GM19372 (cell line): ENCODE data around the gene CCDC188.
"Not testable (repeated sequence)": the region's sequence is repeated elsewhere in the genome, so short reads cannot be mapped to it uniquely, and the experiment has no call there.

Experiments
- ATAC-seq: cut with Tn5 transposase; IDR thresholded peaks from one replicate; pipeline ENCODE4 v1.9.1; 2021; ENCODE audit warnings: mild to moderate bottlenecking, low read depth, moderate library complexity; ENCODE audit not compliant: unreplicated experiment

CCDC188 gene

DNA sequence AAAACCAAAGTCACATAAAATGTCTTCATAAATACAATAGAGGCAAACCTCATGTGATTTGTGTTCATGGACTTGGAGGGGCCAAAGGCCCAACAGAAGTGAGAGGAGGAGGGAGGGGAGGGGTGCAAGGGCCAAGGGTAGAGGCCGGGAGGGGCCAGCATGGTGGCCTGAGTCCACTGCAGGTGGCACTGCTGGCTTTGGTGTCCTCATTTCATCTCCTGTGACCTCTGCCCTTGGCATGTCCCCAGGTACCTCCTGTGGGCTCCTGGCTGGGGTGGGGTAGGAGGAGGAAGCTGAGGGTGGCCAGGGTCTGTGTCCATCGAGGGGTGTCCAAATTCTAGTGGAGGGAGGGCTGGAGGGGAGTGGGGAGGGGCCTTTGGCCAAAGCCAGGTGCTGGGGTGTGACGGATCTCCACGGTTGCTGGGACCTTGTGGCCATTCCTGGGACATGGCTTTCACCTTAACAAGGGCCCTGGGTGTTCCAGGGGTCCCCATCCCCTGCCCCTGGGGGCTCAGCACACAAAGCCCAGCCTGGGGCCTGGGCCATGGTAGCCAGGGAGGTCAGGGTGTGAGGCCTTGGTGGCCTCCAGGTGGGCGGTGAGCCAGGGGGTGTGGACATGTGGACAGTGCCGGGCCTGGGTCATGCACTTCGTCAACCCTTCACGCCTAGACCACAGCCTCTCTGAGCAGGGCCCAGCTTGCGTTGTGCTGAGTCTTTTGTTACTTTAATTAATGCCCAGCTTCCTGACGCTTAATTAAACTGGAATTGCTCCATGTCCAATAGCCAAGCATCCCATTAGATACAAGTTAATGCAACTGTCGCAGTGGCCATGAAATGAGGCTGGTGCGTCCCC is 20.7 kb upstream of the CCDC188 start:
- ATAC-seq: no peak

DNA sequence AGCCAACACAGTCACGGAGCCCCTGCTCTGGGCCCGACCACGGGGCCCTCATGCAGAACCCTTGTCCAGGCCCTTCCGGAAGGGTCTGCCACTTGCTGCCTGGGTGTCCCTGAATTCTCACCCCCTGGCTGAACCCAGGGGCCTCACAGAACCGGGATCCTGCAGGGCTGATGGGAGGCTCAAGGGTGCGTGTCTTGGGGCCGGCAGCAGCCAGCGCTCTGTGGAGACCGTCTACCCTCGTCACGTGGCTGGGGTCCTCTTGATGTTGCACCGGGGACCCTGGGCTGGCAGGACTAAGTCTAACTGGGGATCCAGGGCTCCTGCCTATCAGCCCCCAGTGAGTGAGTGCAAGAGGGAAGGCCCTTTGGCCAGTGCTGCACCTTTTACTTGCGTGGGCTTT is 19.3 kb upstream of the CCDC188 start:
- no peak for ATAC-seq

DNA sequence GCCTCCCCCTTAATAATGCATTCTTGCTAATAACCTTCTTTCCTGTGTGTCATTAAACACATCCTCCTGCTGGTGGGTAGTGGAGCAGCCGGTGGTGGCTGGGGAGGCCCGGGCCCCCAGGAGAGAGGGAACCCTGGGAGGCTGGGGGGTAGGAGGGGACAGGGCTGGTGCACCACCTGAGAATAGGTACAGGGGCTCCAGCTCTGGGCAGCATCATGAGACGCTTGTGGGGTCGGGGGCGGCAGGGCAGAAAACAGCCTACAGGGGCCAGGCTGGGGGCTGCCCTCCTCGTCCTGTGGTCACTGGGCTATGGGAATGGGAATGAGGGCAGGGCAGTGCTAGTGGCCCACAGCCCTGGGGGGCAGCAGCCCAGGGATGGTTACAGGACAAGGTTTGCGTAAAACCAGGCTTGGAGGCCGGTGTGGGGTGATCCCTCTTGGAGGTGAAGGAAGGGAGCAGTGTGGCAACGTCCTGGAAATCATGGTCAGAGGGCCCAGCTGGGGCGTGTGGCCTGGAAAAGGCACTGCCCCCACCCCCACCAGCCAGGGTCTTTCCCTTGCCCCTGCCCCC is 18.5 kb upstream of the CCDC188 start:
- ATAC-seq: no peak

DNA sequence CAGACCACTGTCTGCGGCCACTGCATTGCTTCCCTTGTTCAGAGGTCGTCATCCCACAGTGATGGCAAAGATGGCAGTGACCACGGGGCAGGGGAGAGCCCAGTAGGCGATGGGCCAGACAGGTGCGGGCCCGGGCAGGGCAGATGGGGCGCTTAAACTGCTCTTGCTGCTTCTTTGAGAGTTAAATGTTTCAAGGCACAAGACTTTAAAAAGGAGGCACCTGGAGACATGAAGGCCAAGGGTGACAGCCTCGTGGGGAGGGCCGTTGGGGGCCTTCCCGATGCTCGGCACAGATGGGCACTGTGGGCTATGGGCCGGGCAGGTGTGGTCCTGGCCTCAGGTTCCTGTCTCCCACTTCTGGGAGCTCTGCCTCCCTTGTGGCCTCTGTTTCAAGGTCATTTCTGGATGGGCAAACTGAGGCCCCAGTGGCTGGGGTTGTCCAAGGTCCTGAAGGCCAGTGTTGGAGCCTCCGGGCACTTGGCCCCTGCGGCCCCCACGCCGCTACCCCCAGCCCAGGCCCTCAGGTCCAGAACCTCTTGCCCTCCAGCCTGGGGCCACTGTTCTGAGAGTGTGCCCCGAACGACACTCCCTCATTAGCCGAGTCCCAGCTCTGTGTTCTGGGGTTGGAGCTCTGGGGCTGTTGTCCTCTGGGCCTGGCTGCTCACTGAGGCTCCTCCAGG is 16.9 kb upstream of the CCDC188 start:
- no peak for ATAC-seq

DNA sequence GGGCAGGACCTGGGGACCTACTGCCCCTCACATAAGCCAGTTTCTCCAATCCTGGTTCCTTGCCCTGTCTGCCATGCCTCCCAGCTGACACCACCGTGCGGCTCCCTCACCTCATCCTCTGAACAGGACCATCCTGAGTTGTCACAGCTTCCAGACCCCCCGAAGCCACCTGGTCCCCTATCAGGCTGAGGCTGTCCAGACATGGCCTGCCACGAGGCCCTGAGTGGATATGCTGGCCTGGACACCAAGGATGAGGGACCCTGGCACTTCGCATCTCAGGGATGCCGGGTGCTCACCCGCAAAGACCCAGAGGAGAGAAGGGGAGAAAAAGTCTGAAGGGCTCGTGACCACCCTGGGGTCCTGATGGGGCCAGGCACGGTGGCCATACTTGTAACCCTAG is 15.8 kb upstream of the CCDC188 start:
- ATAC-seq: no peak

DNA sequence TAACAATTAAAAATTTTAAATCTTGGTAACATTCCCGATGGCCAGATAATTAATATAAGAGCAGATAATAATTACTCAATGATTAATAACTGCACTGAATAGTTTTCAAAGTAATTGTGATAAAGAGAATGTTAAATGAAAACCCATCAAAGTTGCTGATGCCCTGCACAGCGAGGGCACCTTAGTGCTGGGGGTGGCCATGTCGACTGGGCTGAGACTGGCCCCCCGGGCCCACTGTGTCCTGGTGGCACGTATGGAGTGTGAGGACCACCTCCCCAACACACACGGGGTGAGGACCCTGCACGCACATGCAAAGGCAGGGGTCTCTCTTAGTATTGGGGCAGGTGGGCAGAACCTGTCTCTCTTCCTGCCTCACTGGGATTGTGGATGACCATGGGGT is 15.1 kb upstream of the CCDC188 start:
- ATAC-seq: no peak

DNA sequence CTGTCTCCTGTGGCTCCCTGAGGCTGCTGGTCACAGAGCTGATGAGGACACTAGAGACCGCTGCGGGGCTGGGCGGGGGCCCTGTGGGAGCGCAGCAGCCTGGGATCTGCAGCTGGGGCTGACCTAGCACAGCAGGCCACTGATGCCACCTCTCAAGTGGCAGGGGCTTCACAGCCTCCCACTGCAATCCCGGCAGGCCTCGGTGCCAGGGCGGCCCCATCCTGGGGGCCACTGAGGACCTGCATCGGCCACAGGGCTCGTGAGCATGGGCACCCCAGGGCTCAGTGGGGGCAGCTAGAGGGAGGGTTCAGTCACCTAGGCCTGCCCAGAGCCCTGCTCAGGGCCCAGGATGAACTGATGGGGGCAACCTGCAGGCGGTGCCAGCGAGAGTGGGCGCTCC is 14.6 kb upstream of the CCDC188 start:
- ATAC-seq: no peak

DNA sequence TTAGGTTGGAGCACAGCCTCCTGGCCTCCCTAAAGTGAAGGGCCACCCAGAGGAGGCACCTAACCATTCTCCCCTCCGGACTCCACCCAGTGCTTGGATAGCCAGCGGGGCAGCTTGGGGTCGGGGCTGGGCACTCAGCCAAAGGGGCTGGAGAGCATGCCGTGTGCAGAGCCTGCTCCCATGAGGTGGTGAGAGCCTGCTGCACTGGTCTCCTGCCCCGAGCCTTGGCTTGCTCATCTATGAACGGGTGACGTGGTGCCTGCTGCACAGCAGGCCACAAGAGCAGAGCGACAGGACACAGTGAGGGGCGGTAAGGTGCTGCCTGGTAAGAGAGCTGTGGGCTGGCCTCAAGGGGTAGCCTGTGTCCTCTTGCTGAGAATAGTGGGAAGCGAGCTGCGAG is 14.0 kb upstream of the CCDC188 start:
- no peak for ATAC-seq

DNA sequence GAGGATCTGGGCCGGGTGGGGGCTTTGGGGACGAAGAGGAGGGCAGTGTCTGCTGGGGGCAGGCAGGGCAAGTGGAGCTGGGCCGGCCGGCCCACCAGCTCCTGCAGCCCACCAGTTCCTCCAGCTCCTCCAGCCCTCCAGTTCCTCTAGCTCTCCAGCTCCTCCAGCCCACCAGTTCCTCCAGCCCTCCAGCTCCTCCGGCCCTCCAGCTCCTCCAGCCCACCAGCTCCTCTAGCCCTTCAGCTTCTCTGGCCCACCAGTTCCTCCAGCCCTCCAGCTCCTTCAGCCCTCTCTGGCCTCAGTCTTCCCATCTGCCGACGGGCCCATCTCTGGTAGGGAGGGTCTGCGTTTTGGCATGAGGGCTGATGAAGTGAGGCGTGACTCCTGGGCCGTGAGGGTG is 9.2 kb upstream of the CCDC188 start:
- no peak for ATAC-seq

DNA sequence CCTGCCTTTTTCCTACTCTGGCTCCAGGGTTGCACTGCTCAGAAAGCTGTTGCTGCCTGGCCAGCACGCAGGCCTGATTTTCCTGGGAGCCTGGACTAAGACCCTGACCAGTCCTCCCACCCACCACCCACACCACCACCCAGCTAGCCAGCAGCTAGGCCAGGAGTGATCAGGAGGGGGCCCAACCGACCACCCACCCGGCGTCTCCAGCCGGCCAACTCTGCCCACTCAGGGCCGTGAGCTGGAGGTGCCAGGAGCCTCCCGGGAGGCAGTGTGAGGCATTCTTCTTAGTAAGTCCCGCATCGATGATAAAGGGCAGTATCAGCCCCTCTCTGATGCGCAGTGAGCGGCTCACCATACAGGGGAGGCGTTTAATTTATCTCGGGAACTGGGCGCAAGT is 8.7 kb upstream of the CCDC188 start:
- not testable (repeated sequence) for ATAC-seq

DNA sequence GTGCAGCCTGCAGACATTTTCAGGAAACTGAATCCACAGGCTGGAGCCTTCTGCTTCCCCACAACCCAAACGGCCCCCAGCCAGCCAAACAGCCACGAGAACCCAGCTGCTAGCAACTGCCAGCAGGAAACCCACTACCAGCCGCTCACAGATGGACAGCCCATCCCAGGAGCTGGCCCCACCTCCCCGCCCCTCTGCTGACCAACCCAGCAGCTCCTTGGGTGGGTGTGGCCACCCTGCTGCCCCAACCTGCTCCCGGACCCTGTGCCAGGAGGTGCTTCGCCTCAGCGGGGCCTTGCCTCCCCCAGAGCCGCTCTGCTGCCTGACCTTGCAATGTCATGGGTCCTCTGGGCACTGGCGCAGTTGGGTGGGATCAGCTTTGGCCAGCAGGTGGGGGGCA is 8.2 kb upstream of the CCDC188 start:
- no peak for ATAC-seq

DNA sequence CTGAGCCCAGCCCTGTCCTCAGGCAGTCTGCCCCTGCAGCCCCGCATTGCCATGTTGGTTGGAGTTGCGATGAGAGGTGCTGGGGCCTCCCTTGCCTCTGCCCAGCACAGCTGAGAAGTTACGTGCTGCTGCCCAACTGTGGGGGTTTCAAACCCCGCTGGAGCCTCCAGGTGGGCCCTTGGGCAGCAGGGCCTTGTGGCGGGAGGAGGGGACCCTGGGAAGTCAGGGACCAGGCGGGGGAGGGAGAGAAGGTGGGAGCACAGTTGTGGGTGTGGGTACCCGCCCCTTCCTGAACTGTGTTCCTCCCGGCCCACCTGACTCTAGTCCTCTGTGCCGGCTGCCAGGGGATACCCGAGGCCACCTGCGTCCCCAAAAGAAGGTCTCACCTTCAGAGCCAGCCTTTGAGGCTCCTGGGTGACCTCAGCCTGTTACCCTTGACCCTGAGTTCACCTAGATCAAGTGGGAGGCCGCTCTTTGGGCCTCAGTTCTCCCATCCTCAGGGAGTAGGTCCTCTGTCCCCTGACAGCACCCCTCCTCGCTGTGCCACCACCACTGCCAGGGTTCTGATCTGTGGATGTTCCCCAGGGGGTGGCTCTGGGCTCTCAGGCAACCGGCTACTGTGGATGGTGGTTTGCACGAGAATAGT is 7.7 kb upstream of the CCDC188 start:
- ATAC-seq: no peak

DNA sequence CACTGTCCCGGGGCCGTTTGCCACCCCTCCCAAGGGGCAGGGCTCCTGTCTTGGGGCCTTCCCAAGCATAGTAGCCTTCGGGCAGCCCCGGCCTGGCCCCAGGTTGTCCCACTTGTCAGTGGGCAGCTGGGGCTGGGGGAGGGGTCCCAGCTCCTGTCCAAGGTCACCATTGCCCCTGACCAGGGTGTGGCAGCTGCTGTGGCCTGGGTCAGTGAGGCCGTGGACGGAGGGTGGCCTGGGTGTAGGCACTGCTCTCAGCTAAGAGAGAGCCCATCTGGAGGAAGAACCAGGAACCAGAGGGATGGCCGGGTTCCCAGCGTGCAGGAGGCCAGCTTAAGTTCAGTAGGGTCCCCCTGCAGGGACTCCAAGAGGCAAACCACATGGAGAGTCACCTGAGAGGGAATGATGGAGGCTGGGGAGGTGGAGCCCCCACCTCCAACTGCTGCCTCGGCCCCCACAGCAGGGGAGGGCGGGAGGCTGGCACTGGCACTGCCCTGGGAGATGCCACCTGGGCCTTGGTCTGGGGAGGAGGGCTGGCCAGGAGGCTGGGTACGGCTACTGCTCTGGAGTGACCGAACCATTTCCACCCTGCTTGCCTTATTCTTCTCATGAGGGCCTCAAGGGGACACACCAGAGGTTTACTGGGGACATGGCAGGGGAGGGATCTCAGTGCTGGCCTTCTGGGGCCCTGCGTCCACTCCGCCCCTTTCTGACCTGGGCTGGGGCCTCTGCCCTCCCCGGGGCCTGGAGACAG is 6.8 kb upstream of the CCDC188 start:
- no peak for ATAC-seq

DNA sequence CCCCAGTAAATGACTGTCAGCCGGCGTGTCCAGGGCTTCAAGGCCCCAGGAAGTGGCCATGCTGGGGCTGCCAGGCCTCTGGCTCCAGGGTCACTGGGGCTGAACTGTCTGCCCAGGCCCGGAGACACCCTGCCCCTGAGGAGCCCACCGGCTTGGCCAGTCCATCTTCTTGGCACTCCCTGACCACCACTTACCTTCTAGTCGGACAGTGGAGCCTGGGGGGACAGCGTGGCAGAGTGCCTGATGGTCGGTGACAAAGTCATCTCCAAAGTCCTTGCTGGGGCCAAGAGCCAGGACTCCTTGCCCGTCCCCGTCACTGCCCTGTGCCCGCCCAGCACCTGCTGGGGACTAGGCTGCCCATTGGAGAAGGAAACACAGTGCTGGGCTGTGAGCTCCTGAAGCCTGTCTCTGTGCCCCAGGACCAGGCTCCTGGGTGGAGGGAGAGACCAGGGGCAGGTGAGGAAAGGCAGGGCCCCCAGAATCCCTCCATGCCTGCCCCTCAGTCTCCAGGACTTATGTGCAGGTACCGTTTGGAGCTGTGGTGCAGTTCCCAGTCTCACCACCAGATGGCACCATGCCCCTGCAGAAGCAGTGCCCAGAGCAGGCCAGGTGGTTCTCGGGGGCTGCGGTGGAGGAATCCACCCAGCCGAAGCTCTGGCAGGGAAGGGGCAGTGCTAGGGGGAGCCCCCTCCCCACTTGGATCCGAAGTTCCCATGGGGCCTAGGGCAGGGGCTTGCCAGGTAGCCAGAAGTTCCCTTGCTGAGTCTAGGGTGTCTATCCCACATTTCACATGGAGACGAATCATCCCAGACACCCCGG is 6.0 kb upstream of the CCDC188 start:
- no peak for ATAC-seq

DNA sequence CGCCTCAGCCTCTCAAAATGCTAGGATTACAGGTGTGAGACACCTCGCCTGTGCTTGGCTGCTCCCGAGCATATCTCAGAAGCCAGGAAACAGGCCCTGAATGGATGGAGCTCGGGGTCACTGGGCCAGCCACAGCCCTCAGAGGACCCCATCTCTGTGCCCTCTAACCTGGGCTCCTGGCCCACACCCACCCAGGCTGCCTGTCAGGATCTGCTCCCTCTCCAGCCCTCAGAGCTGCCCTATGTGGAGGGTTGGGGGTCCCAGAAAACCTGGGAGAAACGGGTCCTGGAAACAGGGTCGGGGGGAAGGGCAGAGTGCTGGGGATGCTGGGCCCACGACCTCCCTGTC is 5.2 kb upstream of the CCDC188 start:
- ATAC-seq: no peak

DNA sequence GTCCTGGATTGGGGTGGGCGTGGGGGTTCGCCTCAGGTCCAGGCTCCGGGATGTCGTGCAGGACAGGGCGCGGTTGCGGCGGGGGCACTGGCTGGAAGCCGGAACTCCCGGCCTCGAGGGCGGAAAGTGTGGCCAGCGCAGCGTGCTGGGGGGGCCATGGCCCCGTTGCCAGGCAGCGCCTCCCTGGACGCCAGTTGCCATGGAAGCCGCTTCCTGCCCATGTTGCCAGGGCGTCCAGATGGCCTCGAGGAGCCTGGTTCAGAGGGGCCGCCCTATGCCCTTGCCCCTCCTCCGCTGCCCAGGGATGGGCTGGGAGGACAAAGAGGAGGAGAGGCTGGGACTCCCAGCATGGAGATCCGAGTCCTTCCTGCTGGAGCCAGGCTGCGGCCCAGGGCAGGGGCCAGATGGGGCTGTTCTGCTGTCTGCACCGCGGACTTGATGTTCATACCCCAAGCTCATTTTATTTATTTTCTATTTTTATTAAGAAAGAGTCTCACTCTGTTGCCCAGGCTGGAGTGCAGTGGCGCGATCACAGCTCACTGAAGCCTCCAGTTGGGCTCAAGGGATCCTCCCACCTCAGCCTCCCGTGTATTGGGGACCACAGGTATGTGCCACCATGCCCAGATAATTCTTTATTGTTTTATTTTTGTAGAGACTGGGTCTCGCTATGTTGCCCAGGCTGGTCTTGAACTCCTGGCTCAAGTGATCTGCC is 4.6 kb upstream of the CCDC188 start:
- no peak for ATAC-seq

DNA sequence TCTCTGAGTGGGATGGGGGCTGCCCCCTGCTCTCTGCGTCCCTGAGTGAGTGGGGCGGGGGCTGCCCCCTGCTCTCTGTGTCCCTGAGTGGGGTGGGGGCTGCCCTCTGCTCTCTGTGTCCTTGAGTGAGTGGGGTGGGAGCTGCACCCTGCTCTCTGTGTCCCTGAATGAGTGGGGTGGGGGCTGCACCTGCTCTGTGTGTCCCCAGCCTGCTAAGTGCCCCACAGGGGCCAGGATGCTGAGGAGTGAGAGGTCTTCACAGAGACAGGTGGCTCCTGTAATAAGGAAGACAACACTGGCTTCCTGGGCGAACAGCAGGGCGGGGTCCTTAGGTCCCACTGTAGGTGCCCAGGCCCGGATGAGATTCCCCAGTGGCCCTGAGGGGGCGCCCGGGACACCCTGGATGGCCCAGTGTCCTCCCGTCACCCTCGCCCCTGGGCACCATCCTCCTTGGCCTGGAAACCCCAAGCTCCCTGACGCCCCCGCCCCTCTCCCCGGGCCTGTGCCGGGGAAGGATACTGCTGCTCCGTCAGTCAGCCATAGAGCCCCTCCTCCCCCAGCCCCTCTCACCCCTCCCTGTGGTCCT is 3.8 kb upstream of the CCDC188 start:
- no peak for ATAC-seq

DNA sequence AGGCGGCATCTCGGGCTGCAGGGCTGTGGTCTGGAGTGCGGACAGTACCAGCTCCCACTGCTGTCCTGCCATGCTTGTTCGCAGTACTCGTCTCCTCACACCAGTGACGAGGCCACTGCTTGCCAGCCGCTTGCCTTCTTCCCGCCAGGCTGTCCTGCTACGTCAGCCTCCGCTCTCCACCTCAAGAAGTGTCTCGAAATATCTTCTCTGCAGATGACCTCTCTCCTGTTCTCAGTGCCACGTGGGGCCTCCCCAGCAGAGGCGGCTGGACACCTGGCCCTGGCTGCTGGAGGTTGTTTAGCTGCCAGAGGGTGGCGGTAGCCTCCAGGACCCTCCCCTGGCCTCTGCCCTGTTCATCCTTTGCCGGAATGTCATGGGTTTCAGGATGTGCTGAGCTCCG is 3.1 kb upstream of the CCDC188 start:
- no peak for ATAC-seq

DNA sequence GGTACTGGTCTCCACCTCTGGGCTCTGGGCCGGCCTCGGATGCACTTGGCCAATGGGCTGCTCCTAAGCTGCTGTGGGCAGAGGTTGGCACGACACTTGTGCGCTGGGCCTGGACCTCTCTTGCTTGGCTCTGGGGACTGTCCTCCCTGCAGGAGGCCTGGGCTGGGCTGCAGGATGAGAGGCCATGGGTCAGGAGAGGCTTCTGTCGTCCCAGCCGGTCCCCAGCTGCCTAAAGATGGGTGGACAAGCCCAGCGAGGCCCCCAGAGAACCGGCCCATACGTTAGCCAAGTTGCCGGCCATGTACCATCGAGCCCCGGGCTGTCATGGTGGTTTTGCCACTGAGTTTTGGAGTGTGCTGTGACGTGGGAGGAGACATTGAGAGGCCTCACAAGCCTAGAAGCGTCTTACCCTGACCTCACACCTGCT is 1.6 kb upstream of the CCDC188 start:
- ATAC-seq: no peak
